Activated CD8-positive, alpha-beta T cell treated with anti-CD3 and anti-CD28 coated beads, Interleukin-2, amount 10 ng/mL, durations not matched to agents 7 days and 5 days (primary cell): ENCODE data around the gene KRT20. TPM values are rescaled to one million over a fixed set of nuclear protein-coding genes. Genes with fewer than 3 reads are reported as not detected.
"Not testable (repeated sequence)": the region's sequence is repeated elsewhere in the genome, so short reads cannot be mapped to it uniquely, and the experiment has no call there.

Experiments
- ATAC-seq: fragments of 150-1000 bp; cut with Tn5 transposase; one replicate; pipeline ENCODE4 v1.10.0; 2021; ENCODE audit warnings: moderate library complexity
- CTCF ChIA-PET: fragments of 350-600 bp; sonication (Branson Sonifier 250); formaldehyde crosslinking; loops from one replicate; lab custom pipeline; 2021; ENCODE audit warnings: antibody characterized with exemption; lab: Charles Lee
- POLR2A ChIA-PET: fragments of 350-600 bp; sonication (Branson Sonifier 250); formaldehyde crosslinking; loops from one replicate; lab custom pipeline; 2021; ENCODE audit warnings: antibody characterized with exemption; lab: Charles Lee
- DNase-seq: peaks from one replicate; pipeline ENCODE4 v3.0.0-alpha.2; 2020
- H3K27ac Mint-ChIP-seq: one replicate; pipeline ENCODE4 v1.8.0; 2021; ENCODE audit warnings: mild to moderate bottlenecking, mixed read lengths
- H3K27me3 Mint-ChIP-seq: one replicate; pipeline ENCODE4 v1.8.0; 2021; ENCODE audit warnings: low read depth, mixed read lengths
- H3K36me3 Mint-ChIP-seq: one replicate; pipeline ENCODE4 v1.8.0; 2021; ENCODE audit warnings: low read depth, mixed read lengths
- H3K4me1 Mint-ChIP-seq: one replicate; pipeline ENCODE4 v1.8.0; 2021; ENCODE audit warnings: low read depth, mixed read lengths
- H3K4me3 Mint-ChIP-seq: one replicate; pipeline ENCODE4 v1.8.0; 2021; ENCODE audit warnings: mild to moderate bottlenecking, mixed read lengths
- H3K9me3 Mint-ChIP-seq: one replicate; pipeline ENCODE4 v1.8.0; 2022; ENCODE audit warnings: mixed read lengths; ENCODE audit not compliant: insufficient read depth
- total RNA-seq, 2 experiments: library from RNA; stranded (reverse); gene quantifications; one replicate each; pipeline ENCODE4 v1.2.3, GENCODE V29; 2021

Gene KRT20
- total RNA-seq, 2 experiments from 2014 or later: not detected

DNA sequence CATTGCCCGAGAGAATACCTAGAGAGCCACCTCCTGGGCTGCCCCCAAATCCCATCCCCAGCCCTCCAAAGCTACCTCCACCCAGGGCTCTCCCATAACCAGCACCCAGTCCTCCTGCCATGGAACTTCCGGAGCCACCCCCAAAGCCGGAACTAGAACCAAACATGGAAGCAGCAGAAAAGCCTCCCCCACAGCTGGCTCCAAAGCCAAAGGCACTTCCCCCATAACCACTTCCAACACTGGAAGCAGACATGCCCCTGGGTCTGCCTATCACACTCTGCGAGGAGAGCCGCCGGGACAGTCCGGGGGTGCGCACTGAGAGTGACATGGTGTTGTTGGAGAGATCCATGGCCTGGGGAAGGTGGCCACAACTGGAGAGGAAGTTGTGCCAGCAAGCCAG lies 18.2 kb downstream of the KRT20 start, which contains the start of gene KRT12:
Gene KRT12 (minus strand): TSS at position 386 of the 400 bp plus-strand sequence. CDS start 37 bp downstream, at position 349.
- ATAC-seq (no peak), DNase-seq (no peak)
- Mint-ChIP-seq H3K4me3 (no peak within 1 kb of the TSS), H3K36me3 (no peaks in the 10 kb centered on the region), H3K4me1 (no peaks in the 10 kb centered on the region), H3K27ac (no peak within 1 kb of the TSS), H3K27me3 (peaks cover 20% of the 10 kb centered on the region), H3K9me3 (no peaks in the 10 kb centered on the region)
- ChIA-PET CTCF (interaction anchor here (1.4 kb wide), 1 partner anchor 10 kb away, joined by 4 read pairs; no protein-coding TSS in a partner anchor), POLR2A (interaction anchor here (0.6 kb wide), 1 partner anchor 440 kb away, joined by 3 read pairs; no protein-coding TSS in a partner anchor)

DNA sequence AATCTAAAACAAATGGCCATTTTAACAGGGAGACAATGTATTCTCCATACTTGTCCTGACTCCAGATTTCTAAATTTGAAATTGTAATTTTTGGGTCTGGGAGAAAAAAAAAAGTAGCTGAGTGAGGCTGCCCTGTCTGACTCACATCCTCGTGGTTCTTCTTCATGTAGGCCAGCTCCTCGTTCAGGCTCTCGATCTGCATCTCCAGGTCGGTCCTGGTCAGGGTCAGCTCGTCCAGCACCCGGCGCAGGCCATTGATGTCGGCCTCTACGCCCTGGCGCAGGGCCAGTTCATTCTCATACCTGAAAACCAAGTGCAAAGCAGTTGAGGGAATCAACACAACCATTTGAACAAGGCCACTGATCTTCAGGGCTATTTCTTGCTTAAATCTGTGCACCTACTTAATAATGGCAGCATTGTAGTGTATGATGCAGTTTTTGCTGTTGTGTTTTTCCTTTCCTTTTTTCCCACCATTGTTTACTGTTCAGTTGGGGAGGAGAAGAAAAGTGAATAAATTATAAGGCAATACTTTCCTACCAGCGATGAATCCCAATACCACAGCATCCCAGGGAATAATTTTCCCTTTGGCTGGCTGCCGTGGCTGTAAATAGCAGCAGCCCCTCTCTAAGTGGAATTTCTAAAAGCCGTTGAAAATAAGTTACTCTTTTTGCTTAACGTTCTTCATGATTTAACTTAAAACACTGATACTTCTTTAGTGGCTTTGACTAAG lies 20.2 kb downstream of the KRT20 start:
- no peak overlapping the region for H3K4me3 Mint-ChIP-seq
- no peak overlapping the region for H3K27ac Mint-ChIP-seq
- no peaks in the 10 kb centered on the region for H3K4me1 Mint-ChIP-seq
- H3K27me3 Mint-ChIP-seq: peaks cover 20% of the 10 kb centered on the region
- no peaks in the 10 kb centered on the region for H3K36me3 Mint-ChIP-seq
- DNase-seq: no peak
- no peaks in the 10 kb centered on the region for H3K9me3 Mint-ChIP-seq
- no peak for ATAC-seq
- POLR2A ChIA-PET: no interaction called here
- CTCF ChIA-PET: no interaction called here

DNA sequence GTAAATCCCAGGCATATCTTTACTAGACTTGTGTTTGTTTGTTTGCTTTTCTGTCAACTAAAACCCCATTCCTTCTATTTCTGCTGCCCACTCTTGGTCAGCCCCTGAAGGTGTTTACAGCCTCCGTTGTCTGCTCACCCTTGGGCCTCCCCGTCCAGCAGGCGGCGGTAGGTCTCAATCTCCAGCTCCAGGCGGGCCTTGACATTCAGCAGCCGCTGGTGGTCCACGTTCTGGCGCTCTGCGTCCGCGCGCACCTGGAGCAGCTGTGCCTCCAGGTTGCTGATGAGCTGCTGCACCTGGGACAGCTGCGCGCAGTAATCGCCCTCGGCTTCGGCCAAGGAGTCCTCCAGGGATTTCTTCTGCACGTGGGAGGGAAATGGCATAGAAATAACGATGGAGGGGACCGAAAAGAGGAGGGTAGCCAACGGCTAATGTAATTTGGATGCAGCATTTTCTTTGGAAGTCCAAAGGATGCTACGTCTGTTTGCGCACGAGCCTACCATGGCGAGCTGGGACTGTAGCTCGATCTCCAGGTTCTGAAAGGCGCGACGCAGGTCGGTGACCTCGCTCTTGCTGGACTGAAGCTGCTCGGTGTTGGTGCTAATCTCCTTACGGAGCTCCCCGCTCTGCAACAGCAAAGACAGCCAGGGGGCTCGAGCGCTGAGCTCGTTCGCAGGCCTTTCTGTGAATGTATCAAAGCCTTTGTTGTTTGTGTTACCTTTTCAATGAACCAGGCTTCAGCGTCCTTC lies 21.9 kb downstream of the KRT20 start:
- CTCF ChIA-PET: interaction anchor here (0.7 to 1.0 kb wide), 2 partner anchors 10 to 831 kb away, joined by 3 read pairs; no protein-coding TSS in a partner anchor
- Mint-ChIP-seq H3K27ac (no peak overlapping the region), H3K4me3 (no peak overlapping the region), H3K4me1 (no peaks in the 10 kb centered on the region), H3K9me3 (no peaks in the 10 kb centered on the region), H3K27me3 (peaks cover 24% of the 10 kb centered on the region), H3K36me3 (no peaks in the 10 kb centered on the region)
- POLR2A ChIA-PET: no interaction called here
- DNase-seq (peak; percentile 30), ATAC-seq (no peak)

DNA sequence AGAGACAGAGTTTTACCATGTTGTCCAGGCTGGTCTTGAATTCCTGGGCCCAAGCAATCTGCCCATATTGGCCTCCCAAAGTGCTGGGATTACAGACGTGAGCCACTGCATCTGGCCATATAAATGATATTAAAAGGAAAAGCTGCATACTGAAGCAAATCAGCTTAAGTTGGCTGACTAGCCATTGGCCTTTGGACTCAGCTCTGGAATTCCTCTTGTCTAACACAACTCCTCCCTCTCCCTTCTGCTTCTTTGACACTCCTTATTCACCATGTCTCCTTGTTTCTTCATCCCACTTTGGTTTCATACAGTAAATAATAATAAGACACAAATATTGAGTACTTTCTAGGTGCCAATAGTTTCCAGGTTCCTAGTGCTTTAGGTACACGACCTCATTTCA lies 25.5 kb downstream of the KRT20 start:
- no peak overlapping the region for H3K4me3 Mint-ChIP-seq
- H3K27me3 Mint-ChIP-seq: peaks cover 17% of the 10 kb centered on the region
- no peaks in the 10 kb centered on the region for H3K4me1 Mint-ChIP-seq
- no peaks in the 10 kb centered on the region for H3K36me3 Mint-ChIP-seq
- H3K27ac Mint-ChIP-seq: no peak overlapping the region
- CTCF ChIA-PET: interaction anchor here (0.7 to 1.2 kb wide), 2 partner anchors 803 to 808 kb away, joined by 3 read pairs; no protein-coding TSS in a partner anchor
- no peaks in the 10 kb centered on the region for H3K9me3 Mint-ChIP-seq
- POLR2A ChIA-PET: no interaction called here
- ATAC-seq: no peak
- DNase-seq: no peak

DNA sequence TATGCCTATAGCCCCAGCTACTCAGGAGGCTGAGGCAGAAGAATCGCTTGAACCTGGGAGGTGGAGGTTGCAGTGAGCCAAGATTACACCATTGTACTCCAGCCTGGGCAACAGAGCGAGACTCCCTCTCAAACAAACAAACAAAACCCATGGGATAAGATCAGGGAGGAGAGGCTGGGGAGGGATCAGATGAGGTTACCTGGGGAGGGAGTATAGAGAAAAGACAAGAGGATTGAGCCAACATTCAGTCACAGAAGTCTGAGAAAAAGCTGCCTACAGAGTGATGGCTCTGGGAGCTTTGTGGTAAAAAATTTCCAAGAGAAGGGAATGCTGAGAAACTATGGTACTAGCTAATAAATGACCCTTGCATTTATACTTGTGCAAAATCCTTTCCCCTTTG lies 26.4 kb downstream of the KRT20 start:
- DNase-seq, H3K9me3 Mint-ChIP-seq, ATAC-seq, H3K27ac Mint-ChIP-seq, H3K4me3 Mint-ChIP-seq, H3K36me3 Mint-ChIP-seq, POLR2A ChIA-PET, H3K4me1 Mint-ChIP-seq: not testable (repeated sequence)
- CTCF ChIA-PET: interaction anchor here (1.0 to 3.8 kb wide), 3 partner anchors 15 to 809 kb away, joined by 3 to 23 read pairs (median 3); no protein-coding TSS in a partner anchor
- H3K27me3 Mint-ChIP-seq: peaks cover 16% of the 10 kb centered on the region

DNA sequence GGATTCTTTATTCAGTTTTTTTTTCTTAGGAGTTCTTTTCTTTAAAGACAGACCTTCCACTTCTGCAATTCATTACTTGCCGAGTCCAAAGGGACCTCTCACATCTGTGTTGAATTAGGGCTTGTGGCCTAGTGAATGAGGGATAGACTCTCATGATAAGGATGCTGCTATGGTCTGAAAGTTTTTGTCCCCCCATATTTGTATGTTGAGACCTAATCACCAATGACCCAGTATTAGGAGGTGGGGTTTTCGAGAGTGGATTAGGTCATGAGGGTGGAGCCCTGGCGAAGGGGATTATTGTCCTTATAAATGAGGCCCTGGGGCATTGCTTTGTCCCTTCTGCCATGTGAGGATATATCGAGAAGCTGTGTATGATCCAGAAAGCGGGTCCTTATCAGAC lies 27.5 kb downstream of the KRT20 start:
- H3K4me3 Mint-ChIP-seq: no peak overlapping the region
- no peak overlapping the region for H3K27ac Mint-ChIP-seq
- POLR2A ChIA-PET: no interaction called here
- DNase-seq (no peak), ATAC-seq (no peak)
- CTCF ChIA-PET: interaction anchor here (0.6 to 3.8 kb wide), 12 partner anchors 9 to 805 kb away, joined by 3 to 23 read pairs (median 4); partner anchors contain the start of gene KRT12
- no peaks in the 10 kb centered on the region for H3K9me3 Mint-ChIP-seq
- H3K36me3 Mint-ChIP-seq: no peaks in the 10 kb centered on the region
- H3K27me3 Mint-ChIP-seq: peaks cover 21% of the 10 kb centered on the region
- H3K4me1 Mint-ChIP-seq: no peaks in the 10 kb centered on the region

DNA sequence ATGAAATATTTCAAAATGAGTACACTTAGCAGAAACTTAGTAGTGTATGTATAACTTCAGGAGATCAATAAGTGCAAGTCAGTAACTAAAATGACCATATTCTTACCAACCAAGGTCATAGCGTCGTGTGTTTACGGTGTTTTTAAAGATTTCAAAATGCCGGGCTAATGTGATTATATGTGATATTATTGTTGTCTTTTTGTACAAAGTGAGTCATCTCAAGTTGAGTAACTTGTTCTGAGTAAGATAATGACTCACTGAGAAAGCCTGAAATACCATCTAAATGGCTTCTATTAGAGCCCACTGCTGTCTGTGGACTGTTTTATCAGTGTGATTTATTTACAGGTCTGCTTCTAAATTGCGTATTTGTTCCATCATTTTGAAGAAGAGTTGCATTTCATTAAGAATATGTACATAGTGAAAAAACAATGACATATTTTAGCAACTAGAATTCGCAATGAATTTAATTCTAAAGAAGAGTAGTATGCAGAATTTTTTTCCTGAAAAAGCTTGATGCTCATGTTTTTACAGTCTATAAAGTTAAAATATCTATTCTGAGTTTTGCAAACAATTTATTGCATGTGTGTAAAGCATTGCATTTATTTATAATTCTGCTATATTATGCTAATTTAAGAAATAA lies 30.7 kb downstream of the KRT20 start:
- ChIA-PET CTCF (interaction anchor here (1.5 kb wide), 1 partner anchor 813 kb away, joined by 4 read pairs; no protein-coding TSS in a partner anchor), POLR2A (no interaction called here)
- H3K27me3 Mint-ChIP-seq: peaks cover 20% of the 10 kb centered on the region

DNA sequence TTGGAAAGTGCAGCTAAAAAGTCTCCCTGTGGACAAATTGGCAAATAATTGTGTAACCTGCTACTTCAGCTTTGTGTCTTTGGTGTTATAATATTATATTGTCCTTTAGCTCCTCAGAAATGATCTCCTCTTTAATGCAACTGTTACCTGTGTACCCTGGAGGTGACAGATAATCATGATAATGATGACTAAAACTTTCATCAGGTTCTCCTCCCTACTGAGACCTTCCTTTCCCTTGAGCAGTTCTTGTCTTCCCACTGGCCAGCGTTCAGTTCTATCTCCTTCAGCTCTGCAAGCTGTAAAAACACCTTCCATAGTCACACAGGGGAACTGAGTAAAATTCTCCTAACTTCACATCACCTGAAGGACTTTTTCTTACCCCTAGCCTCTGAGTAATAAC lies 32.7 kb downstream of the KRT20 start:
- peaks cover 24% of the 10 kb centered on the region for H3K27me3 Mint-ChIP-seq
- CTCF ChIA-PET: no interaction called here

More for the DNA sequence above, 30.7 kb downstream of the KRT20 start:
- Mint-ChIP-seq H3K9me3 (no peaks in the 10 kb centered on the region), H3K4me1 (no peaks in the 10 kb centered on the region), H3K4me3 (no peak overlapping the region), H3K36me3 (no peaks in the 10 kb centered on the region), H3K27ac (no peak overlapping the region)
- DNase-seq: no peak
- ATAC-seq: no peak

DNA sequence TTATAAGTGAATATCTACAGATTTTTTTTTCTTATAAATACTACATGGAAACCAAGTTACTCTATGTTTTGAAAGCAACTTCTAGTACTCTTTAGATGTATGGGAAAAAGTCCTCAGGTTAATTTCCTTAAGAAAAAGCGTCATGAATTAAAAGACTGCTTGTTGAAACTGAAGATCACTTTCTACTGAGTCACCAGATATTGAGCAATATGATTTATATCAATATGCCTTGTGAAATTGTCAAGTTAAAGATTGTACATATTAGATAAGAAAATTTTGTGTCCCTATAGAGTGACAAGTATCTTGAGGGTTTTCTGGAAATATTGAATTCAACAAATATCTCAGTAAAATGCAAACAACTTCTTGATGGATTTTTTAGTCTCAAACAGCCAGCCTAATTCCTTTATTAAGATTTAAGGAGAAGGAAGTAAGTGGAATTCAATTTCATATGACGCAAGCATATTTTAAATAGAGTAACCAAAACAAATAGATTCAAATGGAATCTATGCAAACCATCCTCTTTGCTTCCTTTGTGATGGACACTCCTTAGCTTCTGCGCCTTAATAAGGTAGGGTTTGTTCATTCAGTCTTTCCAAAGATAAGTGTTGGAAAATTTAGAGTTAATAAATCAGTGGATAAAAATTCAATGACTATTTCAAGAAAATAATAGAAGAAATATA lies 34.6 kb downstream of the KRT20 start:
- Mint-ChIP-seq H3K27ac (no peak overlapping the region), H3K36me3 (no peaks in the 10 kb centered on the region), H3K4me3 (no peak overlapping the region), H3K4me1 (no peaks in the 10 kb centered on the region), H3K27me3 (peaks cover 34% of the 10 kb centered on the region), H3K9me3 (no peaks in the 10 kb centered on the region)
- POLR2A ChIA-PET: no interaction called here
- ATAC-seq: no peak
- DNase-seq: no peak
- CTCF ChIA-PET: no interaction called here

More for the DNA sequence above, 32.7 kb downstream of the KRT20 start:
- Mint-ChIP-seq H3K9me3 (no peaks in the 10 kb centered on the region), H3K4me3 (no peak overlapping the region), H3K27ac (no peak overlapping the region), H3K4me1 (no peaks in the 10 kb centered on the region), H3K36me3 (no peaks in the 10 kb centered on the region)
- DNase-seq (no peak), ATAC-seq (no peak)
- POLR2A ChIA-PET: no interaction called here

DNA sequence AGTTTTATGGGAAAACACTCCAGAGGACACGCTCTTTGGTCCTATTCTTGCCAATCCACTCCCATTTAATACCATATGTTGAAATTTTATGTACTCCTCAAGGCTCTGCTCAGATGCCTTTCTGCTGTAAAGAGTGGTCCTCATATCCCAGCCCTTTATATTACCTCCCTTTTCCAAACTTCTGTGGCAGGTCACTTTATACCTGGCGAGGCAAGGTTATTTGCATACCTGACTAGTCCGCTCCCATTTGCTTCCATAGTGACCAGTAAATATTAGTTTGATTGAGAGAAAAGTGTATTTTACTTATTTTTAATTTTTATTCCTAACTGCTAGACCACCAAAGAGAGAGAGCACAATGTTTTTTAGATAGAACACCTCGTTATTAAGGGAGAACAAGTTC lies 35.3 kb downstream of the KRT20 start:
- CTCF ChIA-PET: no interaction called here
- Mint-ChIP-seq H3K36me3 (no peaks in the 10 kb centered on the region), H3K27me3 (peaks cover 41% of the 10 kb centered on the region)

DNA sequence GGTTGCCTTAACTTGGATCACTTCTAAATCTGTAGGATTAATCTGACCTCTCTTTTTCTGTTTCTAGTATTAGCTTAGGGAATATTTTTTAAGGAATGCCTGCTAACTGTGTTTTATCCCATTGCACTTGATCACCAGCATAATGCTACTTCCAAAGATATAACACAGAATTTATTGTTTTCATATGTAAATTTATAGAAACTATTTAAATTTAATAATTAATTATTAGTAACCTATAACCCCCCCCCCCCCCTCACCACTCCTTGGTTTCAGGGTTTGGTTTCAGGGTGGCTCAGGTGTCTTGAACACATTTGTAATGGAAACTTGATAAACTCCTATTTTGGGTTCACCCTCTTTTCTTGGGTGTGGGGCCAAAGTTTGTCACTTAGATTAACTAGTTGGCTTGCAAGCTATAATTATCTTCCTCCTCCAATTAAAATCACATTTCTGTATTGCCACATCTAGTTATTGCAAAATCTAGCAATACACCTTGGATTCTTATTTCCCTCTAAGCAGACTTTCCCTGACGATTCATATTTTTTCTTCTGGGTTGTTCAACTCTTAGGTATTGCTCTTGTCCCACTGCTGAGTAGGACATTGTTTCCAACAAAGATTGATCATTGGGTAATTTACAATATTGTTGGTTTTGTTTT lies 36.3 kb downstream of the KRT20 start:
- H3K4me1 Mint-ChIP-seq: no peaks in the 10 kb centered on the region
- CTCF ChIA-PET: interaction anchor here (0.6 to 0.7 kb wide), 2 partner anchors 9 to 176 kb away, joined by 3 read pairs; no protein-coding TSS in a partner anchor
- H3K27me3 Mint-ChIP-seq: peaks cover 47% of the 10 kb centered on the region
- ATAC-seq (no peak), DNase-seq (no peak)
- no peaks in the 10 kb centered on the region for H3K36me3 Mint-ChIP-seq
- no peak overlapping the region for H3K4me3 Mint-ChIP-seq
- no peak overlapping the region for H3K27ac Mint-ChIP-seq
- H3K9me3 Mint-ChIP-seq: no peaks in the 10 kb centered on the region
- POLR2A ChIA-PET: no interaction called here

More for the DNA sequence above, 35.3 kb downstream of the KRT20 start:
- no peaks in the 10 kb centered on the region for H3K9me3 Mint-ChIP-seq
- POLR2A ChIA-PET: no interaction called here
- no peaks in the 10 kb centered on the region for H3K4me1 Mint-ChIP-seq
- ATAC-seq (no peak), DNase-seq (no peak)
- no peak overlapping the region for H3K4me3 Mint-ChIP-seq
- no peak overlapping the region for H3K27ac Mint-ChIP-seq
